Measurements from ENCODE around the gene ZC3HAV1. TPM values are rescaled to one million over a fixed set of nuclear protein-coding genes. Genes with fewer than 3 reads are reported as not detected.
A peak's percentile ranks its signal among the peaks of the same experiment; 100 is the strongest.
"Not testable (repeated sequence)": the region's sequence is repeated elsewhere in the genome, so short reads cannot be mapped to it uniquely, and the experiment has no call there.

ZC3HAV1 gene
- total and polyA plus RNA-seq, 9 of the 15 experiments (the other 6 are each of a cell fraction or from before 2014, with no cell fraction given): 11.9 to 40.5 (median 23.9) TPM

DNA sequence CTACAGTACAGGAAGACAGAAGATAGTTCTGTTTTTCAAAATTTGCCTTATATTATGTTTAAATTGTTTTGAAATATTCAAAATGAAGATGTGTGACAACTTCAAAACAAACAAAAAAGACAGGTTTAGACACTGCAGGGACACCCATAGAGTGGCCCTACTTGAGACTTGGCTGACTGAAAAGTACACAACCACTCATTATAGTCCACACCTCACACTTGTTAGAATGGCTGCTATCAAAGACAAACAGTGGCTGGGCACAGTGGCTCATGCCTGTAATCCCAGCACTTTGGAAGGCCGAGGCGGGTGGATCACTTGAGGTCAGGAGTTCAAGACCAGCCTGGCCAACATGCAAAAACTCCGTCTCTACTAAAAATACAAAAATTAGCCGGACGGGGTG is 31.8 kb downstream of the ZC3HAV1 start:
- CTCF ChIA-PET (ENCODE audit: low intra/inter-chr PET ratio): not testable (repeated sequence)

DNA sequence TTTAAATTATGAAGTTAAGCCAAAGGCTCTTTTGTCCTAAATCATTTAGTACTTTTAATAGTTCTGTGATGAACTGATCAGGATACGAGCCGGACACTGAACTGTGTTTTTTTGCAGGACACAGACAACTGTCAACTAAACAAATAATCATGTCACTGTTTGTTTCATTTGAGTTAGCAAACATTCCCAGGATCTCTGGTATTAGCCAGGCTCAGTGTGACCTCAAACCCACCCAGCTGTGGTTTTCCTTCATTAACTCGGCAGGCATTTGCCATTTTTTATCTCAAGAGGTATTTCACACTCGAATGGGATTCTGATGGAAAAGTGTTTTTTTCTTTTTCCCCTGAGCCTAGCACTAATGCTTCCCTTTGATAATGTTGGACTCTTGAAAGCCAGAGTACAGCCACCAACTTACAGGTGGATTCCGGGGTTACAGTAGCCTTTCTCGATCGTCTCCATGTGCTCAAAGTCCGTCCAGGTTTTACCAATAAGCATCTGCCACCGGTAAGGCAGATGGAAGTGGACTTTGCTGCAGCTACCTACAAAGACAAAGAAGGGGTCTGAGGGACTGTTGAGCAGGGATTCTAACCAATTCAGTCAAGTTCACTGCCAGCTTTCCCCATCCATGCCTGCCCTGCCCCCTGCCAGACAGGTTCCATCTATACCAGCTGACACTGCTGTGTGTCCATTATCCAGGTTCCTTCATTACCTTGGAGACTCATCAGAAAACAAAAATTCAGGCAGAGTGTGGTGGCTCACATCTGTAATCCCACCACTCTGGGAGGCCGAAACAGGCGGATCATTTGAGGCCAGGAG is 33.4 kb downstream of the ZC3HAV1 start:
- no peaks in the 10 kb centered on the region for H3K9me3 ChIP-seq (replicated peaks; ENCODE audit: control insufficient read depth, insufficient read depth, low read depth, low read length)
- H3K4me3 ChIP-seq: no peak overlapping the region
- H2AFZ ChIP-seq (ENCODE audit: low read depth, low read length): no peak overlapping the region
- ATAC-seq (no peak), DNase-seq (ENCODE audit: extremely low read depth in 1 of 4, low spot score in 3 of 4) (no peak), FAIRE-seq (no peak)
- H3K27ac ChIP-seq (ENCODE audit: extremely low read depth, low read depth, low read length): no peak overlapping the region
- no peak overlapping the region for H3K9ac ChIP-seq (ENCODE audit: insufficient read depth in 1 of 2, low read depth in 2 of 2, low read length in 2 of 2)
- H3K36me3 ChIP-seq (ENCODE audit: control insufficient read depth, insufficient read depth, low read length): peaks cover 94% of the 10 kb centered on the region
- H3K9me1 ChIP-seq (ENCODE audit: control insufficient read depth, insufficient read depth, low read length): no peaks in the 10 kb centered on the region
- WGBS (ENCODE audit: insufficient coverage, low coverage, missing lambda C conversion rate): 72% methylated on average over 11 of the region's 11 CpGs
- no peak overlapping the region for H3K4me2 ChIP-seq (ENCODE audit: insufficient read depth, low read length)
- in situ Hi-C loops (cut with MboI) (no loop called here), intact Hi-C loops (cut with micrococcal nuclease) (loop anchor here (1.0 to 5.0 kb wide), 5 partner anchors 31 to 189 kb away; partner anchors contain the start of gene ZC3HAV1)
- TF ChIP-seq FOXJ2 (tag; IDR thresholded peaks at IDR 0.05): 0 out of 2 replicates have a peak, but pooled peaks have one; percentile 50
- TF ChIP-seq MAFF (IDR thresholded peaks at IDR 0.05; ENCODE audit: low read length): no peak
- CTCF ChIA-PET (ENCODE audit: low intra/inter-chr PET ratio): interaction anchor here (1.9 to 3.8 kb wide), 2 partner anchors 59 to 189 kb away, joined by 9 to 51 read pairs; no protein-coding TSS in a partner anchor
- peaks cover 0 to 3% of the 10 kb centered on the region in 2 experiments; a peak in 2 of 5 replicates for H3K4me1 ChIP-seq (replicated peaks in 1 of 2; ENCODE audit: control insufficient read depth in 2 of 2, insufficient read depth in 2 of 2, low read length in 2 of 2)
- H4K20me1 ChIP-seq (replicated peaks; ENCODE audit: control insufficient read depth, insufficient read depth, low read length): peaks cover 11% of the 10 kb centered on the region; the same call in 1 of the 2 replicates
- BruUV-seq (replicated peaks): no TSS peak
- POLR2A ChIA-PET: interaction anchor here (0.7 to 2.0 kb wide), 6 partner anchors 10 to 31 kb away, joined by 3 to 9 read pairs (median 6); no protein-coding TSS in a partner anchor
- no peaks in the 10 kb centered on the region for H3K27me3 ChIP-seq (ENCODE audit: control insufficient read depth in 2 of 2, insufficient read depth in 2 of 2, low read length in 2 of 2)
- no peaks in the 10 kb centered on the region for H3K79me2 ChIP-seq (ENCODE audit: control insufficient read depth, insufficient read depth, low read length)

More for the DNA sequence above, 31.8 kb downstream of the ZC3HAV1 start:
- H3K27ac ChIP-seq (ENCODE audit: extremely low read depth, low read depth, low read length); H3K9ac ChIP-seq (ENCODE audit: insufficient read depth in 1 of 2, low read depth in 2 of 2, low read length in 2 of 2); ATAC-seq; H3K4me1 ChIP-seq (replicated peaks in 1 of 2; ENCODE audit: control insufficient read depth in 2 of 2, insufficient read depth in 2 of 2, low read length in 2 of 2); H3K4me2 ChIP-seq (ENCODE audit: insufficient read depth, low read length); H3K9me1 ChIP-seq (ENCODE audit: control insufficient read depth, insufficient read depth, low read length); FAIRE-seq; H3K79me2 ChIP-seq (ENCODE audit: control insufficient read depth, insufficient read depth, low read length); in situ Hi-C loops (cut with MboI); H2AFZ ChIP-seq (ENCODE audit: low read depth, low read length); BruUV-seq (replicated peaks); H3K27me3 ChIP-seq (ENCODE audit: control insufficient read depth in 2 of 2, insufficient read depth in 2 of 2, low read length in 2 of 2); H3K4me3 ChIP-seq; DNase-seq (ENCODE audit: extremely low read depth in 1 of 4, low spot score in 3 of 4); H3K9me3 ChIP-seq (replicated peaks; ENCODE audit: control insufficient read depth, insufficient read depth, low read depth, low read length): not testable (repeated sequence)
- Histone ChIP-seq H3K36me3 (ENCODE audit: control insufficient read depth, insufficient read depth, low read length) (peaks cover 93% of the 10 kb centered on the region), H4K20me1 (replicated peaks; ENCODE audit: control insufficient read depth, insufficient read depth, low read length) (peaks cover 12% of the 10 kb centered on the region; the same call in 1 of the 2 replicates)
- POLR2A ChIA-PET: interaction anchor here (0.6 kb wide), 2 partner anchors 29 to 745 kb away, joined by 3 read pairs; no protein-coding TSS in a partner anchor
- intact Hi-C loops (cut with micrococcal nuclease): loop anchor here (5.0 kb wide), 1 partner anchor 190 kb away; no protein-coding TSS in a partner anchor
- 91% methylated on average over 5 of the region's 5 CpGs for WGBS (ENCODE audit: insufficient coverage, low coverage, missing lambda C conversion rate)

All from K562 (cell line).